Astrocyte (in vitro differentiated cells and primary cell): Measurements from ENCODE around the gene TMPRSS3.

Source experiments
- CTCF ChIP-seq: IDR thresholded peaks from 2 replicates; pipeline ENCODE4 v1.5.1; 2011; ENCODE audit warnings: low read depth, mild to moderate bottlenecking, inconsistent platforms, low read length, moderate library complexity; ENCODE audit not compliant: insufficient read depth
- EZH2 ChIP-seq: IDR thresholded peaks from 2 replicates; pipeline ENCODE4 v1.6.1; 2012; ENCODE audit warnings: mild to moderate bottlenecking, low read length, inconsistent platforms; ENCODE audit not compliant: insufficient read depth

- TF ChIP-seq CTCF: no peak
- no peak for TF ChIP-seq EZH2
Observed at GRCh38 chr21:42390696-42391095, 5.2 kb downstream of the TMPRSS3 start.
